Liver (tissue), 9 donors: ENCODE data around the gene PFKFB4. TPM values are rescaled to one million over a fixed set of nuclear protein-coding genes. Genes with fewer than 3 reads are reported as not detected.

ENCODE experiments used
- DNase-seq: peaks from one replicate; pipeline ENCODE4 v3.0.0-alpha.2; 2017; ENCODE audit warnings: low spot score
- H3K27ac ChIP-seq, 2 donors: one replicate each; pipeline ENCODE4 v1.7.0; 2013; ENCODE audit warnings: inconsistent platforms in 2 of 2, low read length in 2 of 2, control low read depth in 1 of 2, low read depth in 1 of 2, mild to moderate bottlenecking in 1 of 2
- H3K27me3 ChIP-seq, 4 donors: one replicate each; pipeline versions ENCODE4 v1.6.1 to v1.7.0; 2013; ENCODE audit warnings: low read length in 3 of 4, inconsistent platforms in 1 of 4, mild to moderate bottlenecking in 1 of 4, moderate library complexity in 1 of 4; ENCODE audit not compliant: control insufficient read depth in 4 of 4, insufficient read depth in 4 of 4
- H3K36me3 ChIP-seq, 4 donors: one replicate each; pipeline versions ENCODE4 v1.6.1 to v1.7.0; 2013; ENCODE audit warnings: low read length in 3 of 4, mild to moderate bottlenecking in 3 of 4, low read depth in 1 of 4, moderate library complexity in 1 of 4; ENCODE audit not compliant: control insufficient read depth in 4 of 4, insufficient read depth in 3 of 4
- H3K4me1 ChIP-seq, 4 donors: one replicate each; pipeline versions ENCODE4 v1.6.1 to v1.7.0; 2013; ENCODE audit warnings: low read length in 3 of 4, mild to moderate bottlenecking in 3 of 4, moderate library complexity in 1 of 4; ENCODE audit not compliant: control insufficient read depth in 4 of 4, insufficient read depth in 4 of 4
- H3K4me3 ChIP-seq, 3 donors: one replicate each; pipeline versions ENCODE4 v1.6.1 to v1.7.0; 2013; ENCODE audit warnings: low read length in 3 of 3, control low read depth in 1 of 3, low read depth in 1 of 3, mild to moderate bottlenecking in 1 of 3
- H3K9ac ChIP-seq, 2 donors: one replicate each; pipeline ENCODE4 v1.7.0; 2013; ENCODE audit warnings: low read length in 2 of 2, mild to moderate bottlenecking in 2 of 2, moderate library complexity in 2 of 2, control low read depth in 1 of 2, low read depth in 1 of 2
- H3K9me3 ChIP-seq, 4 donors: one replicate each; pipeline versions ENCODE4 v1.6.1 to v1.7.0; 2013; ENCODE audit warnings: low read length in 3 of 4; ENCODE audit not compliant: control insufficient read depth in 4 of 4
- EGR1 ChIP-seq, 2 donors: IDR thresholded peaks; 2 replicates each; pipeline ENCODE4 v1.6.1; 2016 to 2018; ENCODE audit warnings: antibody characterized with exemption in 2 of 2, low read depth in 2 of 2
- FOXA1 ChIP-seq: IDR thresholded peaks from 2 replicates; pipeline ENCODE4 v1.6.1; 2016; ENCODE audit warnings: antibody characterized with exemption
- FOXA2 ChIP-seq: IDR thresholded peaks from 2 replicates; pipeline ENCODE4 v1.6.1; 2016; ENCODE audit warnings: antibody characterized with exemption
- GABPA ChIP-seq, 2 donors: IDR thresholded peaks in 1 of 2; conservative IDR thresholded peaks in 1 of 2; 2 replicates each; pipeline ENCODE4 v1.6.1; 2016; ENCODE audit warnings: antibody characterized with exemption in 2 of 2, mild to moderate bottlenecking in 1 of 2, moderate library complexity in 1 of 2
- HNF4A ChIP-seq, 2 donors: conservative IDR thresholded peaks; 2 replicates each; pipeline ENCODE4 v1.6.1; 2016; ENCODE audit warnings: antibody characterized with exemption in 2 of 2, mild to moderate bottlenecking in 2 of 2
- HNF4G ChIP-seq: IDR thresholded peaks from 2 replicates; pipeline ENCODE4 v1.6.1; 2016; ENCODE audit warnings: antibody characterized with exemption
- JUND ChIP-seq, 2 donors: IDR thresholded peaks; 2 replicates each; pipeline ENCODE4 v1.6.1; 2016; ENCODE audit warnings: antibody characterized with exemption in 2 of 2
- NR2F2 ChIP-seq: IDR thresholded peaks from 2 replicates; pipeline ENCODE4 v1.6.1; 2016; ENCODE audit warnings: antibody characterized with exemption
- RAD21 ChIP-seq, 2 donors: IDR thresholded peaks; 2 replicates each; pipeline ENCODE4 v1.6.1; 2016; ENCODE audit warnings: antibody characterized with exemption in 2 of 2, mild to moderate bottlenecking in 2 of 2
- RXRA ChIP-seq, 2 donors: IDR thresholded peaks; 2 replicates each; pipeline ENCODE4 v1.6.1; 2017 to 2018; ENCODE audit warnings: antibody characterized with exemption in 2 of 2, mild to moderate bottlenecking in 1 of 2
- SP1 ChIP-seq: IDR thresholded peaks from 2 replicates; pipeline ENCODE4 v1.6.1; 2018; ENCODE audit warnings: antibody characterized with exemption, mild to moderate bottlenecking
- TAF1 ChIP-seq: conservative IDR thresholded peaks from 2 replicates; pipeline ENCODE4 v1.6.1; 2016; ENCODE audit warnings: antibody characterized with exemption, mild to moderate bottlenecking
- YY1 ChIP-seq: IDR thresholded peaks from 2 replicates; pipeline ENCODE4 v1.6.1; 2016; ENCODE audit warnings: antibody characterized with exemption, mild to moderate bottlenecking
- WGBS: extraction: QIAGEN DNeasy Blood & Tissue Kit; methylation state at CpG from one replicate; pipeline ENCODE4 v1.1.7; 2013; 5-methylcytosine and 5-hydroxymethylcytosine counted together
- polyA plus RNA-seq, 2 donors: library from polyadenylated mRNA; stranded (reverse) in 1 of 2; unstranded in 1 of 2; fragments of 200-250 nt in 1 of 2; fragments of >200 nt in 1 of 2; fragmentation: Nextera tagmentation in 1 of 2; extraction: Ambion mirVana in 1 of 2; gene quantifications; one replicate each; pipeline versions ENCODE4 v1.2.1 to v1.2.3, GENCODE V29; 2013 to 2015
- total RNA-seq, 2 donors: library from RNA; depleted of rRNA; stranded (reverse); fragments of >200 nt; gene quantifications; one replicate each; pipeline ENCODE4 v1.2.3, GENCODE V29; 2014
- TF ChIP-seq, protein P1 (sequence below): IDR thresholded peaks from 2 replicates; pipeline ENCODE4 v1.6.1; 2016; ENCODE audit warnings: antibody characterized with exemption
- TF ChIP-seq, protein P2 (sequence below): IDR thresholded peaks from 2 replicates; pipeline ENCODE4 v1.6.1; 2016; ENCODE audit warnings: antibody characterized with exemption
- TF ChIP-seq, protein P3 (sequence below): fragments of 150-350 bp; IDR thresholded peaks from 2 replicates; pipeline ENCODE4 v1.5.1; 2017; ENCODE audit warnings: improper control_type of control experiment, low read depth, low read length; ENCODE audit not compliant: missing input control
- TF ChIP-seq, protein P4 (sequence below): IDR thresholded peaks from 2 replicates; pipeline ENCODE4 v1.6.1; 2016; ENCODE audit warnings: antibody characterized with exemption
- TF ChIP-seq, protein P5 (sequence below): IDR thresholded peaks from 2 replicates; pipeline ENCODE4 v1.6.1; 2016; ENCODE audit warnings: antibody characterized with exemption, mild to moderate bottlenecking
- donor health status: healthy.
- donor health status: healthy.
- donor health status: healthy.
- donor health status: healthy.
- donor health status: healthy.

Gene PFKFB4
- total and polyA plus RNA-seq, 4 donors, result 0.46 to 5.3 (median 1.7) TPM

DNA sequence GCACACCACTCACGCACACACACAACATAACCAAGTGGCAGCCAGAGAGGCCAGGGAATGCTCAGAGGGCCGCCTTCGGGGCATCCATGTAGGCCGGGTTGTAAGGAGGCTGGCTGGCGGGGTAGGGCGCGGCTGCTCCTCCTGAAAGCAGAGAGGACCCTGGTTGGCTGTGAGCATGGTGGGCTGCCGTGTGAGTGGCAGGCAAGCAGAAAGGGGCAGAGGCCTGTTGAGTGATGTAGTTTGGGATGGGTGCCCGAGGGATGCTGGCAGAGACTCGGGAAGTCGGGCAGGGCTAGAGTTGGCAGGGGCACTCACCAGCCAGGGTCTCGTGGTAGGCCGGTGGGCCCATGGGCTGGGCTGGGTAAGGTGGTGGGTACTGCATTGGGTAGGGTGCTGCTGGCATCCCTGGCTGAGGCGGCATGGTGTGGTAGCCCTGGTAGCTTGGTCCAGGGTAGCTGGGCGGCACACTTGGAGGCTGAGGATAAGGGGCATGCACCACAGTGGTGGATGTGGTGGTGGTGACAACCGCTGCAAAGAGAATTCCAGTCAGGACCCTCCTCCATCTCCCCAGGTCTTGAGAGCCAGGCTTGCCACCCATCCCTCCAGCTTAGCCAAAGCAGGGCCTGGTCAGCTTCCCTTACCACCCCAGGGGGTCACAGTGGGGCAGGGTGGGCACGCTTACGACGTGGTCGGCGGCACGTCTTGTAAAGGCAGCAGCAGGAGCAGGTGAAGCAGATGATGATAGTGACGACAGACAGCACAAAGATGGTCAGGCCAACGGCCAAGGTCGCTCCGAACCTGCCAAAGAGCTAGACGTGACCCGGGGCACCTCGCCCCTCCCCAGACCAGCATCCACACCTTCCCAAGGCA is 87.3 kb downstream of the PFKFB4 start:
- 70% methylated on average over 29 of the region's 29 CpGs for WGBS
- no peak overlapping the region for H3K9ac ChIP-seq
- H3K36me3 ChIP-seq, result peaks cover 0 to 5% (median 0%) of the 10 kb centered on the region in 4 donors
- no peaks in the 10 kb centered on the region for H3K27me3 ChIP-seq
- no peaks in the 10 kb centered on the region for H3K9me3 ChIP-seq
- no peak for DNase-seq
- peak overlapping the region in 1 of 2 donors; percentile 18 for H3K27ac ChIP-seq
- H3K4me1 ChIP-seq, result peaks cover 24 to 74% (median 58%) of the 10 kb centered on the region in 4 donors
- TF ChIP-seq SP1 (no peak), FOXA1 (no peak), NR2F2 (no peak), GABPA (IDR thresholded peaks at IDR 0.05 in 1 of 2, conservative IDR thresholded peaks at IDR 0.05 in 1 of 2) (no peak), JUND (IDR thresholded peaks at IDR 0.05) (no peak)
- TF ChIP-seq, protein P1, sequence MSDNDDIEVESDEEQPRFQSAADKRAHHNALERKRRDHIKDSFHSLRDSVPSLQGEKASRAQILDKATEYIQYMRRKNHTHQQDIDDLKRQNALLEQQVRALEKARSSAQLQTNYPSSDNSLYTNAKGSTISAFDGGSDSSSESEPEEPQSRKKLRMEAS, result no peak
- no peak overlapping the region for H3K4me3 ChIP-seq

DNA sequence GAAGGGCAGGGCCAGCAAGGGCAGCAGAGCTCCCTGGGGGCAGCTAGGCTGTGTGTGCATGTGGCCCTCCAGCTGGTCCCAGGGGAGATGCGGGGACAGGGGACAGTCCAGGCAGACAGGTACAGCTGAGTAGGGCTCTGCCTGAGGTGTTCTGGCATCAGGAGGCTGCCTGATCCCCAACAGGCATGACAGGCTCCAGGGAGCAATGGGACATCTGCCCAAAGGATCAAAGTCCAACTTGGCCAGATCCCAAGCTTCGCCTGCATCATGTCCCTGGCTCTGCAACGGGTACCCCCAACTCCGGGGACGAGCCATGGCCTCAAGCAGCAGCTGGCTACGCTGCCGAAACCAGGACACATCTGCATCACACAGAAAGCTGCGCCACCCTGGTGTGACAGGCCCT is 88.3 kb downstream of the PFKFB4 start:
- WGBS, result 44% methylated on average over 8 of the region's 8 CpGs
- Histone ChIP-seq H3K9me3 (no peaks in the 10 kb centered on the region), H3K4me1 (peaks cover 24 to 70% (median 55%) of the 10 kb centered on the region in 4 donors), H3K27ac (peak overlapping the region; percentile 92 to 95), H3K27me3 (no peaks in the 10 kb centered on the region), H3K9ac (no peak overlapping the region), H3K36me3 (peaks cover 0 to 5% (median 0%) of the 10 kb centered on the region in 4 donors), H3K4me3 (no peak overlapping the region)
- no peak for DNase-seq
- TF ChIP-seq, protein P1, result peak; percentile 31
- no peak for TF ChIP-seq FOXA1
- TF ChIP-seq, protein P2, sequence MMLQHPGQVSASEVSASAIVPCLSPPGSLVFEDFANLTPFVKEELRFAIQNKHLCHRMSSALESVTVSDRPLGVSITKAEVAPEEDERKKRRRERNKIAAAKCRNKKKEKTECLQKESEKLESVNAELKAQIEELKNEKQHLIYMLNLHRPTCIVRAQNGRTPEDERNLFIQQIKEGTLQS, result no peak
- peak in 1 of 2 donors; percentile 42 for TF ChIP-seq RAD21 (IDR thresholded peaks at IDR 0.05)
- no peak for TF ChIP-seq NR2F2
- TF ChIP-seq, protein P3, sequence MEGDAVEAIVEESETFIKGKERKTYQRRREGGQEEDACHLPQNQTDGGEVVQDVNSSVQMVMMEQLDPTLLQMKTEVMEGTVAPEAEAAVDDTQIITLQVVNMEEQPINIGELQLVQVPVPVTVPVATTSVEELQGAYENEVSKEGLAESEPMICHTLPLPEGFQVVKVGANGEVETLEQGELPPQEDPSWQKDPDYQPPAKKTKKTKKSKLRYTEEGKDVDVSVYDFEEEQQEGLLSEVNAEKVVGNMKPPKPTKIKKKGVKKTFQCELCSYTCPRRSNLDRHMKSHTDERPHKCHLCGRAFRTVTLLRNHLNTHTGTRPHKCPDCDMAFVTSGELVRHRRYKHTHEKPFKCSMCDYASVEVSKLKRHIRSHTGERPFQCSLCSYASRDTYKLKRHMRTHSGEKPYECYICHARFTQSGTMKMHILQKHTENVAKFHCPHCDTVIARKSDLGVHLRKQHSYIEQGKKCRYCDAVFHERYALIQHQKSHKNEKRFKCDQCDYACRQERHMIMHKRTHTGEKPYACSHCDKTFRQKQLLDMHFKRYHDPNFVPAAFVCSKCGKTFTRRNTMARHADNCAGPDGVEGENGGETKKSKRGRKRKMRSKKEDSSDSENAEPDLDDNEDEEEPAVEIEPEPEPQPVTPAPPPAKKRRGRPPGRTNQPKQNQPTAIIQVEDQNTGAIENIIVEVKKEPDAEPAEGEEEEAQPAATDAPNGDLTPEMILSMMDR, result no peak
- peak in 1 of 2 donors; percentile 24 for TF ChIP-seq EGR1 (IDR thresholded peaks at IDR 0.05; ENCODE audit: low read depth in 2 of 2)
- no peak for TF ChIP-seq FOXA2
- TF ChIP-seq JUND (IDR thresholded peaks at IDR 0.05), result peak in 1 of 2 donors; percentile 28
- peak; percentile 43 to 78 for TF ChIP-seq RXRA (IDR thresholded peaks at IDR 0.05)
- TF ChIP-seq GABPA (IDR thresholded peaks at IDR 0.05 in 1 of 2, conservative IDR thresholded peaks at IDR 0.05 in 1 of 2), result no peak
- TF ChIP-seq, protein P4, sequence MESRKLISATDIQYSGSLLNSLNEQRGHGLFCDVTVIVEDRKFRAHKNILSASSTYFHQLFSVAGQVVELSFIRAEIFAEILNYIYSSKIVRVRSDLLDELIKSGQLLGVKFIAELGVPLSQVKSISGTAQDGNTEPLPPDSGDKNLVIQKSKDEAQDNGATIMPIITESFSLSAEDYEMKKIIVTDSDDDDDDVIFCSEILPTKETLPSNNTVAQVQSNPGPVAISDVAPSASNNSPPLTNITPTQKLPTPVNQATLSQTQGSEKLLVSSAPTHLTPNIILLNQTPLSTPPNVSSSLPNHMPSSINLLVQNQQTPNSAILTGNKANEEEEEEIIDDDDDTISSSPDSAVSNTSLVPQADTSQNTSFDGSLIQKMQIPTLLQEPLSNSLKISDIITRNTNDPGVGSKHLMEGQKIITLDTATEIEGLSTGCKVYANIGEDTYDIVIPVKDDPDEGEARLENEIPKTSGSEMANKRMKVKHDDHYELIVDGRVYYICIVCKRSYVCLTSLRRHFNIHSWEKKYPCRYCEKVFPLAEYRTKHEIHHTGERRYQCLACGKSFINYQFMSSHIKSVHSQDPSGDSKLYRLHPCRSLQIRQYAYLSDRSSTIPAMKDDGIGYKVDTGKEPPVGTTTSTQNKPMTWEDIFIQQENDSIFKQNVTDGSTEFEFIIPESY, result no peak
- TF ChIP-seq, protein P5, sequence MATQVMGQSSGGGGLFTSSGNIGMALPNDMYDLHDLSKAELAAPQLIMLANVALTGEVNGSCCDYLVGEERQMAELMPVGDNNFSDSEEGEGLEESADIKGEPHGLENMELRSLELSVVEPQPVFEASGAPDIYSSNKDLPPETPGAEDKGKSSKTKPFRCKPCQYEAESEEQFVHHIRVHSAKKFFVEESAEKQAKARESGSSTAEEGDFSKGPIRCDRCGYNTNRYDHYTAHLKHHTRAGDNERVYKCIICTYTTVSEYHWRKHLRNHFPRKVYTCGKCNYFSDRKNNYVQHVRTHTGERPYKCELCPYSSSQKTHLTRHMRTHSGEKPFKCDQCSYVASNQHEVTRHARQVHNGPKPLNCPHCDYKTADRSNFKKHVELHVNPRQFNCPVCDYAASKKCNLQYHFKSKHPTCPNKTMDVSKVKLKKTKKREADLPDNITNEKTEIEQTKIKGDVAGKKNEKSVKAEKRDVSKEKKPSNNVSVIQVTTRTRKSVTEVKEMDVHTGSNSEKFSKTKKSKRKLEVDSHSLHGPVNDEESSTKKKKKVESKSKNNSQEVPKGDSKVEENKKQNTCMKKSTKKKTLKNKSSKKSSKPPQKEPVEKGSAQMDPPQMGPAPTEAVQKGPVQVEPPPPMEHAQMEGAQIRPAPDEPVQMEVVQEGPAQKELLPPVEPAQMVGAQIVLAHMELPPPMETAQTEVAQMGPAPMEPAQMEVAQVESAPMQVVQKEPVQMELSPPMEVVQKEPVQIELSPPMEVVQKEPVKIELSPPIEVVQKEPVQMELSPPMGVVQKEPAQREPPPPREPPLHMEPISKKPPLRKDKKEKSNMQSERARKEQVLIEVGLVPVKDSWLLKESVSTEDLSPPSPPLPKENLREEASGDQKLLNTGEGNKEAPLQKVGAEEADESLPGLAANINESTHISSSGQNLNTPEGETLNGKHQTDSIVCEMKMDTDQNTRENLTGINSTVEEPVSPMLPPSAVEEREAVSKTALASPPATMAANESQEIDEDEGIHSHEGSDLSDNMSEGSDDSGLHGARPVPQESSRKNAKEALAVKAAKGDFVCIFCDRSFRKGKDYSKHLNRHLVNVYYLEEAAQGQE, result peak; percentile 40
- TF ChIP-seq YY1, result no peak
- TF ChIP-seq HNF4A (conservative IDR thresholded peaks at IDR 0.05), result peak; percentile 93 to 97
- TF ChIP-seq TAF1, result no peak
- TF ChIP-seq HNF4G, result peak; percentile 88
- TF ChIP-seq SP1, result peak; percentile 74
